ENCODE data around the gene ARIH2. TPM values are rescaled to one million over a fixed set of nuclear protein-coding genes. Genes with fewer than 3 reads are reported as not detected.

ARIH2 gene
- total and polyA plus RNA-seq, 9 of the 15 experiments (the other 6 are each of a cell fraction or from before 2014, with no cell fraction given): 27.0 to 120 (median 108) TPM

DNA sequence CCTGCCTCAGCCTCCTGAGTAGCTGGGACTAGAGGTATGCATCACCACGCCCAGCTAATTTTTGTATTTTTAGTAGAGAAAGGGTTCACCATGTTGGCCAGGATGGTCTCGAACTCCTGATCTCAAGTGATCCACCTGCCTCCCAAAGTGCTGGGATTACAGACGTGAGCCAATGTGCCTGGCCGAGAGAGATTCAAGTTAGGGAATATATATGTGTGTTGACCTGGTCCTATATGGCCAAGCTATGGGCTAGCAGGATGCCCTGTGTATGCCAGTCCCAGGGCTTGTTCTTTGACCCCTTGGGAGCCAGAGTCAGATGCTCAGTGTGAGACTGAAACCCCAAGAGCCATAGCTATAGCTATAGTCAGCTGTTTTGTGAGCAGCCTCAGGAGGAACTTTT lies 105.1 kb downstream of the ARIH2 start:
- in situ Hi-C loops (cut with MboI) (no loop called here), intact Hi-C loops (cut with micrococcal nuclease) (loop anchor here (10.0 kb wide), 1 partner anchor 141 kb away; the partner anchor contains the start of gene CCDC71)
- DNase-seq (ENCODE audit: extremely low read depth in 1 of 4, low spot score in 3 of 4): no peak
- peaks cover 9% of the 10 kb centered on the region for H3K9me1 ChIP-seq (ENCODE audit: control insufficient read depth, insufficient read depth, low read length)
- TF ChIP-seq POLR2AphosphoS5 (IDR thresholded peaks at IDR 0.05; ENCODE audit: control insufficient read depth, insufficient read depth, low read depth, low read length): 0 out of 2 replicates have a peak, but pooled peaks have one; percentile 13
- no peak for TF ChIP-seq HNRNPUL1 (IDR thresholded peaks at IDR 0.05; ENCODE audit: low read length)
- peak; percentile 28 for TF ChIP-seq POLR2B (IDR thresholded peaks at IDR 0.05; ENCODE audit: low read depth, partially characterized antibody)
- no peak for TF ChIP-seq NFE2 (IDR thresholded peaks at IDR 0.05; ENCODE audit: low read depth)
- TF ChIP-seq, protein P1, sequence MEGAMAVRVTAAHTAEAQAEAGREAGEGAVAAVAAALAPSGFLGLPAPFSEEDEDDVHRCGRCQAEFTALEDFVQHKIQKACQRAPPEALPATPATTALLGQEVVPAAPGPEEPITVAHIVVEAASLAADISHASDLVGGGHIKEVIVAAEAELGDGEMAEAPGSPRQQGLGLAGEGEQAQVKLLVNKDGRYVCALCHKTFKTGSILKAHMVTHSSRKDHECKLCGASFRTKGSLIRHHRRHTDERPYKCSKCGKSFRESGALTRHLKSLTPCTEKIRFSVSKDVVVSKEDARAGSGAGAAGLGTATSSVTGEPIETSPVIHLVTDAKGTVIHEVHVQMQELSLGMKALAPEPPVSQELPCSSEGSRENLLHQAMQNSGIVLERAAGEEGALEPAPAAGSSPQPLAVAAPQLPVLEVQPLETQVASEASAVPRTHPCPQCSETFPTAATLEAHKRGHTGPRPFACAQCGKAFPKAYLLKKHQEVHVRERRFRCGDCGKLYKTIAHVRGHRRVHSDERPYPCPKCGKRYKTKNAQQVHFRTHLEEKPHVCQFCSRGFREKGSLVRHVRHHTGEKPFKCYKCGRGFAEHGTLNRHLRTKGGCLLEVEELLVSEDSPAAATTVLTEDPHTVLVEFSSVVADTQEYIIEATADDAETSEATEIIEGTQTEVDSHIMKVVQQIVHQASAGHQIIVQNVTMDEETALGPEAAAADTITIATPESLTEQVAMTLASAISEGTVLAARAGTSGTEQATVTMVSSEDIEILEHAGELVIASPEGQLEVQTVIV (CRISPR knock-in tag; IDR thresholded peaks at IDR 0.05; ENCODE audit: borderline replicate concordance): no peak
- no peak for TF ChIP-seq EHMT2 (IDR thresholded peaks at IDR 0.05)
- TF ChIP-seq POLR2A (conservative IDR thresholded peaks at IDR 0.05): 0 out of 2 replicates have a peak, but pooled peaks have one; percentile 7
- TF ChIP-seq TCF3 (CRISPR knock-in tag; IDR thresholded peaks at IDR 0.05): no peak
- TF ChIP-seq SUPT5H (IDR thresholded peaks at IDR 0.05): peak; percentile 10; the same call in 1 of the 2 replicates
- TF ChIP-seq, protein P2, sequence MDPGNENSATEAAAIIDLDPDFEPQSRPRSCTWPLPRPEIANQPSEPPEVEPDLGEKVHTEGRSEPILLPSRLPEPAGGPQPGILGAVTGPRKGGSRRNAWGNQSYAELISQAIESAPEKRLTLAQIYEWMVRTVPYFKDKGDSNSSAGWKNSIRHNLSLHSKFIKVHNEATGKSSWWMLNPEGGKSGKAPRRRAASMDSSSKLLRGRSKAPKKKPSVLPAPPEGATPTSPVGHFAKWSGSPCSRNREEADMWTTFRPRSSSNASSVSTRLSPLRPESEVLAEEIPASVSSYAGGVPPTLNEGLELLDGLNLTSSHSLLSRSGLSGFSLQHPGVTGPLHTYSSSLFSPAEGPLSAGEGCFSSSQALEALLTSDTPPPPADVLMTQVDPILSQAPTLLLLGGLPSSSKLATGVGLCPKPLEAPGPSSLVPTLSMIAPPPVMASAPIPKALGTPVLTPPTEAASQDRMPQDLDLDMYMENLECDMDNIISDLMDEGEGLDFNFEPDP (CRISPR knock-in tag; IDR thresholded peaks at IDR 0.05): no peak
- WGBS (ENCODE audit: insufficient coverage, low coverage, missing lambda C conversion rate): 81% methylated on average over 4 of the region's 4 CpGs
- BruUV-seq (replicated peaks): no TSS peak
- no peak overlapping the region for H3K27ac ChIP-seq (ENCODE audit: extremely low read depth, low read depth, low read length)
- CTCF ChIA-PET (ENCODE audit: low intra/inter-chr PET ratio): no interaction called here
- POLR2A ChIA-PET: interaction anchor here (0.5 to 8.4 kb wide), 10 partner anchors 11 to 536 kb away, joined by 3 to 104 read pairs (median 4); partner anchors contain the start of genes QRICH1 and WDR6
- H3K79me2 ChIP-seq (ENCODE audit: control insufficient read depth, insufficient read depth, low read length): peaks cover 97% of the 10 kb centered on the region
- no peaks in the 10 kb centered on the region for H3K27me3 ChIP-seq (ENCODE audit: control insufficient read depth in 2 of 2, insufficient read depth in 2 of 2, low read length in 2 of 2)
- peaks cover 12% of the 10 kb centered on the region for H4K20me1 ChIP-seq (replicated peaks; ENCODE audit: control insufficient read depth, insufficient read depth, low read length)
- peaks cover 62% of the 10 kb centered on the region for H3K36me3 ChIP-seq (ENCODE audit: control insufficient read depth, insufficient read depth, low read length)
- H3K9me3 ChIP-seq (replicated peaks; ENCODE audit: control insufficient read depth, insufficient read depth, low read depth, low read length): no peaks in the 10 kb centered on the region
- peaks cover 25 to 59% of the 10 kb centered on the region in 2 experiments; a peak in 4 of 5 replicates for H3K4me1 ChIP-seq (replicated peaks in 1 of 2; ENCODE audit: control insufficient read depth in 2 of 2, insufficient read depth in 2 of 2, low read length in 2 of 2)
- no peak overlapping the region for H2AFZ ChIP-seq (ENCODE audit: low read depth, low read length)
- H3K4me3 ChIP-seq: no peak overlapping the region
- no peak overlapping the region for H3K4me2 ChIP-seq (ENCODE audit: insufficient read depth, low read length)
- no peak for ATAC-seq
- peak overlapping the region in 1 of 2 experiments; percentile 17; a peak in 1 of 4 replicates for H3K9ac ChIP-seq (ENCODE audit: insufficient read depth in 1 of 2, low read depth in 2 of 2, low read length in 2 of 2)
- no peak for FAIRE-seq
